NCI-H82 (cell line): ENCODE results near the gene RNASE4.

Source experiments
- DNase-seq: peaks from one replicate; lab custom pipeline; 2025; lab: John Stamatoyannopoulos, UW

Gene RNASE4

GRCh38 chr14:20675669-20676068, 8.7 kb upstream of the RNASE4 start:
- DNase-seq, result no peak

GRCh38 chr14:20676072-20676471, 8.3 kb upstream of the RNASE4 start:
- no peak for DNase-seq

GRCh38 chr14:20679907-20680306, 4.5 kb upstream of the RNASE4 start:
- peak; percentile 2 for DNase-seq

- no peak for DNase-seq
These were observed 4.0 kb upstream of the RNASE4 start for GRCh38 chr14:20680363-20680762.

GRCh38 chr14:20680843-20681347, 3.5 kb upstream of the RNASE4 start:
- no peak for DNase-seq

- peak; percentile 84 for DNase-seq
These were observed 2.8 kb upstream of the RNASE4 start for GRCh38 chr14:20681348-20682126.

- DNase-seq, result no peak
These were observed 2.3 kb upstream of the RNASE4 start for GRCh38 chr14:20682127-20682434.

- peak; percentile 92 for DNase-seq
These were observed 1.8 kb upstream of the RNASE4 start for GRCh38 chr14:20682435-20683124.

GRCh38 chr14:20683125-20683890, 1.1 kb upstream of the RNASE4 start:
- peak; percentile 87 for DNase-seq

GRCh38 chr14:20684662-20685456, 499 bp downstream of the RNASE4 start:
- peak; percentile 46 for DNase-seq

- no peak for DNase-seq
These were observed 2.2 kb downstream of the RNASE4 start for GRCh38 chr14:20686386-20687143.

- DNase-seq, result no peak
These were observed 3.2 kb downstream of the RNASE4 start for GRCh38 chr14:20687362-20688166.

GRCh38 chr14:20688167-20688839, 3.9 kb downstream of the RNASE4 start, which contains the start of gene ANG:
Gene ANG, plus strand, starts transcription at chr14:20688764. Its CDS starts 4,801 bp downstream, at chr14:20693565.
- no peak for DNase-seq

GRCh38 chr14:20690848-20691640, 6.7 kb downstream of the RNASE4 start:
- peak; percentile 76 for DNase-seq

GRCh38 chr14:20692116-20692751, 7.9 kb downstream of the RNASE4 start:
- no peak for DNase-seq

- DNase-seq, result no peak
These were observed 12.4 kb downstream of the RNASE4 start for GRCh38 chr14:20696764-20697163.

- DNase-seq, result peak; percentile 66
These were observed 13.1 kb downstream of the RNASE4 start for GRCh38 chr14:20697273-20698017.

GRCh38 chr14:20698018-20698329, 13.6 kb downstream of the RNASE4 start:
- no peak for DNase-seq
